Keratinocyte (primary cell): Measurements from ENCODE around the gene GANAB. TPM values are rescaled to one million over a fixed set of nuclear protein-coding genes. Genes with fewer than 3 reads are reported as not detected.
A peak's percentile ranks its signal among the peaks of the same experiment; 100 is the strongest.

ENCODE experiments used
- DNase-seq: peaks from one replicate; pipeline ENCODE4 v3.0.0-alpha.2; 2011; ENCODE audit warnings: low read depth, missing footprints, low spot score
- FAIRE-seq: peaks from 2 replicates; lab custom pipeline; 2011; peaks lifted over from hg19 to GRCh38; lab: Jason Lieb, UNC
- H2AFZ ChIP-seq: 2 replicates; pipeline ENCODE4 v1.6.0; 2012; ENCODE audit warnings: low read length, control low read depth, inconsistent platforms; ENCODE audit not compliant: control insufficient read depth
- H3K27ac ChIP-seq: 2 replicates; pipeline ENCODE4 v1.5.1; 2011; ENCODE audit warnings: low read length; ENCODE audit not compliant: control insufficient read depth, insufficient read depth
- H3K27me3 ChIP-seq: 3 replicates; pipeline ENCODE4 v1.6.0; 2011; ENCODE audit warnings: low read length; ENCODE audit not compliant: control insufficient read depth, insufficient read depth; ENCODE audit errors: extremely low read depth
- H3K36me3 ChIP-seq, 2 experiments: 2 replicates in 1 of 2; 3 replicates in 1 of 2; pipeline ENCODE4 v1.5.1; 2011; ENCODE audit warnings: low read length in 2 of 2, mild to moderate bottlenecking in 1 of 2; ENCODE audit not compliant: control insufficient read depth in 2 of 2, insufficient read depth in 2 of 2; ENCODE audit errors: extremely low read depth in 1 of 2
- H3K4me1 ChIP-seq: 3 replicates; pipeline ENCODE4 v1.5.1; 2011; ENCODE audit warnings: low read length; ENCODE audit not compliant: control insufficient read depth, insufficient read depth; ENCODE audit errors: extremely low read depth
- H3K4me2 ChIP-seq: 3 replicates; pipeline ENCODE4 v1.6.0; 2011; ENCODE audit warnings: low read depth, low read length; ENCODE audit not compliant: control insufficient read depth, insufficient read depth; ENCODE audit errors: extremely low read depth
- H3K4me3 ChIP-seq, 3 experiments: fragments of 200-600 bp in 1 of 3; sonication (generic) in 1 of 3; 2 replicates in 2 of 3; 3 replicates in 1 of 3; pipeline ENCODE4 v1.5.1; 2011 to 2016; ENCODE audit warnings: low read length in 3 of 3, mild to moderate bottlenecking in 3 of 3, control low read depth in 2 of 3, inconsistent platforms in 1 of 3, low read depth in 1 of 3, mixed read lengths in 1 of 3, mixed run types in 1 of 3, moderate library complexity in 1 of 3; ENCODE audit not compliant: control insufficient read depth in 2 of 3, insufficient read depth in 2 of 3; ENCODE audit errors: extremely low read depth in 1 of 3
- H3K79me2 ChIP-seq: 2 replicates; pipeline ENCODE4 v1.6.0; 2012; ENCODE audit warnings: low read length; ENCODE audit not compliant: control insufficient read depth, insufficient read depth
- H3K9ac ChIP-seq: 3 replicates; pipeline ENCODE4 v1.6.0; 2011; ENCODE audit warnings: low read length; ENCODE audit not compliant: control insufficient read depth, insufficient read depth; ENCODE audit errors: extremely low read depth
- H3K9me1 ChIP-seq: 3 replicates; pipeline ENCODE4 v1.6.0; 2011; ENCODE audit warnings: low read length; ENCODE audit not compliant: control insufficient read depth, insufficient read depth; ENCODE audit errors: extremely low read depth
- H3K9me3 ChIP-seq: 2 replicates; pipeline ENCODE4 v1.5.1; 2012; ENCODE audit warnings: low read depth, low read length; ENCODE audit not compliant: control insufficient read depth
- H4K20me1 ChIP-seq: 3 replicates; pipeline ENCODE4 v1.6.0; 2011; ENCODE audit warnings: low read length; ENCODE audit not compliant: control insufficient read depth, insufficient read depth; ENCODE audit errors: extremely low read depth
- CTCF ChIP-seq, 3 experiments: IDR thresholded peaks in 1 of 3; conservative IDR thresholded peaks in 1 of 3; optimal IDR thresholded peaks in 1 of 3; 2 replicates in 2 of 3; 3 replicates in 1 of 3; pipeline versions ENCODE3 to v1.5.1; 2011; ENCODE audit warnings: low read length in 3 of 3, mild to moderate bottlenecking in 3 of 3, moderate library complexity in 2 of 3, control low read depth in 1 of 3, inconsistent platforms in 1 of 3; ENCODE audit not compliant: insufficient read depth in 2 of 3; ENCODE audit errors: extremely low read depth in 1 of 3
- EZH2 ChIP-seq: IDR thresholded peaks from one replicate; pipeline ENCODE4 v1.6.1; 2012; ENCODE audit warnings: inconsistent platforms, mild to moderate bottlenecking, low read length, moderate library complexity
- dilution Hi-C: fragments of 300-500 bp; cut with MboI; formaldehyde crosslinking; loops from one replicate; pipeline ENCODE4 v1.7.0; 2020; ENCODE audit warnings: low sequenced_read_pairs; ENCODE audit not compliant: extremely low pct_ligation_motif_present
- polyA plus RNA-seq, 5 experiments: library from polyadenylated mRNA; depleted of rRNA in 3 of 5; stranded (reverse) in 3 of 5; stranded (forward) in 1 of 5; unstranded in 1 of 5; fragments of >200 nt; gene quantifications; 1 replicate in 1 of 5; 2 replicates in 3 of 5; 3 replicates in 1 of 5; pipeline versions ENCODE4 v1.2.1 to v1.2.3, GENCODE V29; 2011 to 2012; ENCODE audit warnings: missing spikeins in 2 of 5, low read depth in 1 of 5, low replicate concordance in 1 of 5

GANAB gene
- polyA plus RNA-seq, 1 donor (not counting 4 experiments of a cell fraction or from before 2014, with no cell fraction given): 153 TPM

DNA sequence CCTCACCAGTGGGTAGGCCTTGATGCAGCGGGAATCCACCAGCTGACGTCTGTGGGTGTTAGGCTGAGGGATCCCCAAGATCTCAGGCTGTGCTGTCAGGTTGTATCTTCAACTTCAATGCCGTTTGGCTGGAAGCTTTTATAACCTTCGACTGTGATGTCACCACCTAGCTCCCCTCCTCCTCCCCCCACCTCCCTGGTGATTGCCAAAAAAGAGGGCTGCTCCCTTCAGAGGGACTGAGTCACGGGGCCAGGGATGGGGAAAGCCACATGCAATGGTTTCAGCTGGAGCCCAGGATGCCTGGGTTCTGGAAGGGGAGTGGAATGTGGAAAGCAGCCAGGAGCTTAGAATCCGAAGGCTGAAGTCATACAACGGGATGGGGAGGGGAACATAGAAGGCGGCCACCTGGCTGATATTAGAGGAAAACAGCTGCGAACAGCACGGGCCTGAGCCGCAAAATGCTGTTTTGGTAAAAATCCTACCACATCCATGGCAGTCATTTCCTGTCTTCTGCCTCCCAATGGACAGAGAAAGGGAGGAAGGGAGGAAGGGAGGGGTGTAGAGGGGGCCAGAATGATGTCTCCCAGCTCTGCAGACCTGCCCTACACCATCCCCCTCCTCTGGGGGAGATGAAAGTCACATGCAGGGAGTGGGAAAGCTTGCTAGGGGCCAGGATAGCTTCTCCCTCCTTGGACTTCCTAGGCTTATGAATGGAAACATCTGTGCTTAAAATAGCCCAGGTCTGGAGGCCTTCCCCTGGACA, 43.2 kb upstream of the GANAB start, which contains the start of gene LRRN4CL:
Gene LRRN4CL (minus strand): TSS at position 110 of the 763 bp plus-strand sequence. CDS start 1,022 bp downstream, outside the sequence.
- dilution Hi-C loops: no loop called here
- peak; percentile 64 for FAIRE-seq
- Histone ChIP-seq H3K4me1 (peaks cover 12% of the 10 kb centered on the region), H3K79me2 (no peaks in the 10 kb centered on the region), H3K4me3 (no peak within 1 kb of the TSS), H3K9me1 (no peaks in the 10 kb centered on the region), H3K27ac (peak within 1 kb of the TSS; percentile 44), H3K9ac (peak within 1 kb of the TSS; percentile 42), H2AFZ (no peak within 1 kb of the TSS), H3K4me2 (peak within 1 kb of the TSS; percentile 75), H4K20me1 (no peaks in the 10 kb centered on the region), H3K27me3 (no peaks in the 10 kb centered on the region), H3K9me3 (no peaks in the 10 kb centered on the region), H3K36me3 (peaks cover 4 to 18% of the 10 kb centered on the region in 2 experiments)
- no peak for DNase-seq
- TF ChIP-seq EZH2 (no peak), CTCF (optimal IDR thresholded peaks at IDR 0.05 in 1 of 3, IDR thresholded peaks at IDR 0.05 in 1 of 3, conservative IDR thresholded peaks at IDR 0.05 in 1 of 3; ENCODE audit: extremely low read depth in 1 of 3, insufficient read depth in 2 of 3, low read length in 3 of 3) (no peak)

- no peaks in the 10 kb centered on the region for H4K20me1 ChIP-seq
- no peak overlapping the region for H3K4me2 ChIP-seq
- no peak overlapping the region for H3K27ac ChIP-seq
- no peaks in the 10 kb centered on the region for H3K9me1 ChIP-seq
- H3K9ac ChIP-seq: no peak overlapping the region
- no peak for TF ChIP-seq CTCF (optimal IDR thresholded peaks at IDR 0.05 in 1 of 3, IDR thresholded peaks at IDR 0.05 in 1 of 3, conservative IDR thresholded peaks at IDR 0.05 in 1 of 3; ENCODE audit: extremely low read depth in 1 of 3, insufficient read depth in 2 of 3, low read length in 3 of 3)
- no peak for TF ChIP-seq EZH2
- H2AFZ ChIP-seq: no peak overlapping the region
- FAIRE-seq (no peak), DNase-seq (no peak)
- peaks cover 12% of the 10 kb centered on the region for H3K4me1 ChIP-seq
- H3K9me3 ChIP-seq: no peaks in the 10 kb centered on the region
- H3K36me3 ChIP-seq: peaks cover 4 to 16% of the 10 kb centered on the region in 2 experiments
- no peak overlapping the region for H3K4me3 ChIP-seq
- dilution Hi-C loops: no loop called here
- no peaks in the 10 kb centered on the region for H3K27me3 ChIP-seq
- H3K79me2 ChIP-seq: no peaks in the 10 kb centered on the region
These were observed 42.1 kb upstream of the GANAB start for GRCh38 chr11:62688491-62688890.
